Measurements from ENCODE around the gene PREX1.

PREX1 gene

GRCh38 chr20:48856130-48856529 is 28.3 kb upstream of the PREX1 start:
- TF ChIP-seq POLR2A (IDR thresholded peaks at IDR 0.05; ENCODE audit: extremely low read depth, insufficient read length) (no peak), CTCF (IDR thresholded peaks at IDR 0.05; ENCODE audit: low read depth, low read length) (no peak), MYC (IDR thresholded peaks at IDR 0.05; ENCODE audit: low read depth, low read length) (no peak), MAX (IDR thresholded peaks at IDR 0.05; ENCODE audit: low read depth, low read length) (no peak)
- H3K4me3 ChIP-seq (ENCODE audit: low read depth, low read length) = no peak overlapping the region
- DNase-seq (ENCODE audit: low read depth) = no peak

DNA sequence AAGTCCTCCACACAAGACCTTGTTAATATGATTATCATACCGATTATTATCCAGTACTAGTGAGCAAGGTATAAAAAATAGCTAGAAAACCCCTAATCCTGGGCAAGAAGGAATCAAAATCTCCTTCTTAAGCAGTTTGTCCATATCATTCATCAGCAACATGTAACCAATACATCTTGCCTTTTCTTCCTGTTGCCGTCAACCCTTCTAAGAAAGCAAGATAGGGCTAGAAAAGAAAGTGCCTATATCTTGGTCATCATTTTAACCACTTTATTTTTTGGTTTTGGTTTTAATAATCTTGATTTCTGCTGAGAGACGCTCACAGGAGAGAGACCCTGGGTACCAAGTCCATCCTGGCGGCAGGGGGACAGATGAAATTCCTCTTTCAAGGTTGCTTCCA is 27.2 kb upstream of the PREX1 start:
- TF ChIP-seq POLR2A (IDR thresholded peaks at IDR 0.05; ENCODE audit: extremely low read depth, insufficient read length) (no peak), MYC (IDR thresholded peaks at IDR 0.05; ENCODE audit: low read depth, low read length) (no peak), CTCF (IDR thresholded peaks at IDR 0.05; ENCODE audit: low read depth, low read length) (no peak), MAX (IDR thresholded peaks at IDR 0.05; ENCODE audit: low read depth, low read length) (no peak)
- no peak for DNase-seq (ENCODE audit: low read depth)
- no peak overlapping the region for H3K4me3 ChIP-seq (ENCODE audit: low read depth, low read length)

DNA sequence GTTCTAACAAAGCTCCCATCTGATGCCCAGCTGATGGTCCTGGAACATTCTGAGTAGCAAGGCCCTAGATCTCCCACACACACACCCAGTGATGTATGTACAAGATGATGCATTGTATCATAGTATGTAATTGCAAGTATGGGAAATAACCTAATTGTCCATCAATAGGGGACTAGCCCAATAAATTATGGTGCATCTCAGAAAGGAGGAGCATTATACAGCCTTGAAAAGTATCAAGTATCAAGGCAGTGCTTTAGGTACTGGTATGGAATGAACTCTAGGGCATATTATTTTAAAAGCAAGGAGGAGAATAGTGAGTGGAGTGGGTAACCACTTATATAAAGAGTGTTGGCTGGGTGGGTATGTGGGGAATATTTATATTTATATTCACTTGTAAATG is 24.8 kb upstream of the PREX1 start:
- no peak for DNase-seq (ENCODE audit: low read depth)
- TF ChIP-seq POLR2A (IDR thresholded peaks at IDR 0.05; ENCODE audit: extremely low read depth, insufficient read length) = no peak
- no peak for TF ChIP-seq MAX (IDR thresholded peaks at IDR 0.05; ENCODE audit: low read depth, low read length)
- no peak for TF ChIP-seq MYC (IDR thresholded peaks at IDR 0.05; ENCODE audit: low read depth, low read length)
- H3K4me3 ChIP-seq (ENCODE audit: low read depth, low read length) = no peak overlapping the region

DNA sequence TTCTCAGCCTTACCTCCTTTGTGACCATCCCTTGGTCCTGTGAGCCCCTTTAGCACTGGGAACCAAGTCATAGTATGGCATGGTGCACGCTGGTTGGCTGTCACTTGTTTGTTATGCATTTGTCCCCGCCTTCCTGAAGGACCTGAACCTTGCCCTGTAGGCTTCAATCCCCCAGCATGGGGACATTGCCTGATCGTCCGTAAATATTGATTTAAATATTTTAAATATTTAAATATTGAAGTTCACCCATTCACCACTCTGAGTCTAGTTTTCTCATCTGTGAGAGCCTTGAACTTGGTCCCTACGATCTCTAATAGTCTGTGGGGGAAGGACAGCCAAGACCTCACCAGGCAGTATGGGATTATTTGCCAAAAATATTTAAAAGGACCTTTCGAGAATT is 23.8 kb upstream of the PREX1 start:
- no peak for DNase-seq (ENCODE audit: low read depth)
- TF ChIP-seq MYC (IDR thresholded peaks at IDR 0.05; ENCODE audit: low read depth, low read length) (no peak), POLR2A (IDR thresholded peaks at IDR 0.05; ENCODE audit: extremely low read depth, insufficient read length) (no peak), MAX (IDR thresholded peaks at IDR 0.05; ENCODE audit: low read depth, low read length) (no peak), CTCF (IDR thresholded peaks at IDR 0.05; ENCODE audit: low read depth, low read length) (no peak)
- H3K4me3 ChIP-seq (ENCODE audit: low read depth, low read length) = no peak overlapping the region

DNA sequence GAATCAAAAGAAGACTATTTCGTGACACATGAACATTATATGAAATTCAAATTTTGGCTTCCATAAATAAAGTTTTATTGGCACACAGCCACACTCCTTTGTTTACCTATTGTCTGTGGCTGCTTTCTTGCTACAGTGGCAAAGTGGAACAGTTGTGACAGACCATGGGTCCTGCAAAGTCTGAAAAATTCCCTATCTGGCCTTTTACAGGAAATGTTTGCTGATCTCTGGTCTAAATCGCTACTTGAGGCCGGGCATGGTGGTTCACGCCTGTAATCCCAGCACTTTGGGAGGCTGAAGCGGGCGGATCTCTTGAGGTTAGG is 23.1 kb upstream of the PREX1 start:
- no peak overlapping the region for H3K4me3 ChIP-seq (ENCODE audit: low read depth, low read length)
- DNase-seq (ENCODE audit: low read depth) = no peak
- TF ChIP-seq POLR2A (IDR thresholded peaks at IDR 0.05; ENCODE audit: extremely low read depth, insufficient read length) (no peak), MYC (IDR thresholded peaks at IDR 0.05; ENCODE audit: low read depth, low read length) (no peak), MAX (IDR thresholded peaks at IDR 0.05; ENCODE audit: low read depth, low read length) (no peak), CTCF (IDR thresholded peaks at IDR 0.05; ENCODE audit: low read depth, low read length) (no peak)

GRCh38 chr20:48850257-48850976 is 22.6 kb upstream of the PREX1 start:
- TF ChIP-seq MAX (IDR thresholded peaks at IDR 0.05; ENCODE audit: low read depth, low read length) (no peak), POLR2A (IDR thresholded peaks at IDR 0.05; ENCODE audit: extremely low read depth, insufficient read length) (no peak), CTCF (IDR thresholded peaks at IDR 0.05; ENCODE audit: low read depth, low read length) (no peak), MYC (IDR thresholded peaks at IDR 0.05; ENCODE audit: low read depth, low read length) (no peak)
- no peak overlapping the region for H3K4me3 ChIP-seq (ENCODE audit: low read depth, low read length)
- DNase-seq (ENCODE audit: low read depth) = no peak
